ENCODE results near the gene FAM120A. TPM values are rescaled to one million over a fixed set of nuclear protein-coding genes. Genes with fewer than 3 reads are reported as not detected.

FAM120A gene
- total RNA-seq, 1 donor from 2014 or later: 93.1 TPM

- H3K4me1 Mint-ChIP-seq (ENCODE audit: unreplicated experiment): peaks cover 28% of the 10 kb centered on the region
- TF ChIP-seq CTCF (IDR thresholded peaks at IDR 0.05): no peak
- DNase-seq (ENCODE audit: extremely low spot score, unreplicated experiment): no peak
- no peak overlapping the region for H3K4me3 Mint-ChIP-seq (ENCODE audit: unreplicated experiment)
- H3K27me3 Mint-ChIP-seq (ENCODE audit: unreplicated experiment): no peaks in the 10 kb centered on the region
- H3K36me3 Mint-ChIP-seq (ENCODE audit: unreplicated experiment): peaks cover 2% of the 10 kb centered on the region
- peaks cover 2% of the 10 kb centered on the region for H3K9me3 Mint-ChIP-seq (ENCODE audit: unreplicated experiment)
- H3K27ac Mint-ChIP-seq (ENCODE audit: unreplicated experiment): no peak overlapping the region
These were observed 148.3 kb downstream of the FAM120A start for GRCh38 chr9:93599571-93600403.

- no peak for TF ChIP-seq CTCF (IDR thresholded peaks at IDR 0.05)
- Mint-ChIP-seq H3K4me3 (ENCODE audit: unreplicated experiment) (no peak overlapping the region), H3K9me3 (ENCODE audit: unreplicated experiment) (peaks cover 8% of the 10 kb centered on the region), H3K4me1 (ENCODE audit: unreplicated experiment) (peaks cover 32% of the 10 kb centered on the region), H3K27me3 (ENCODE audit: unreplicated experiment) (no peaks in the 10 kb centered on the region), H3K27ac (ENCODE audit: unreplicated experiment) (no peak overlapping the region), H3K36me3 (ENCODE audit: unreplicated experiment) (peaks cover 4% of the 10 kb centered on the region)
- no peak for DNase-seq (ENCODE audit: extremely low spot score, unreplicated experiment)
These were observed 149.0 kb downstream of the FAM120A start for GRCh38 chr9:93600504-93600903.

GRCh38 chr9:93601063-93601462, 149.6 kb downstream of the FAM120A start:
- Mint-ChIP-seq H3K27me3 (ENCODE audit: unreplicated experiment) (no peaks in the 10 kb centered on the region), H3K9me3 (ENCODE audit: unreplicated experiment) (peaks cover 10% of the 10 kb centered on the region), H3K36me3 (ENCODE audit: unreplicated experiment) (peaks cover 5% of the 10 kb centered on the region), H3K4me1 (ENCODE audit: unreplicated experiment) (peaks cover 33% of the 10 kb centered on the region), H3K4me3 (ENCODE audit: unreplicated experiment) (no peak overlapping the region), H3K27ac (ENCODE audit: unreplicated experiment) (no peak overlapping the region)
- no peak for DNase-seq (ENCODE audit: extremely low spot score, unreplicated experiment)
- TF ChIP-seq CTCF (IDR thresholded peaks at IDR 0.05): no peak

DNA sequence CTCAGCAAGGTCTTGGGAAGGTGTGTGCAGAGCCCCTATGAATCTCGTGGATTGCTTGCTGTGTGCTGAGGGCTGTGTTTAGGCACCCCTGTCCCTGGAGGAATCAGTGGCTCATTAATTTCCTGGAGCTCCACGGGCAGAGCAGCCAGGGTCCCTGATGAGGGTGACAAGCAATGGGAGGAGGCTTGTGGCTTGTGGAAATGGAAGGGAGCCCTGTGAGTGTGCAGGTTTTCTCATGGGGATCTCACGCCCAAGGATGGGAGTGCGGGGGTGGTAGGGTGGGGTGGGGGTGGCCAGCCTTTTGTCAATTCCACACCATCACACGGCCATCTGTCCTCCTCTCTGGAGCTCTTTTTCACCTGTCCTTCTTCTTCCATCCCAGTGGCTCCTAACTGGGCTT, 150.2 kb downstream of the FAM120A start:
- Mint-ChIP-seq H3K27ac (ENCODE audit: unreplicated experiment) (no peak overlapping the region), H3K9me3 (ENCODE audit: unreplicated experiment) (peaks cover 17% of the 10 kb centered on the region), H3K4me3 (ENCODE audit: unreplicated experiment) (no peak overlapping the region), H3K27me3 (ENCODE audit: unreplicated experiment) (no peaks in the 10 kb centered on the region), H3K4me1 (ENCODE audit: unreplicated experiment) (peaks cover 39% of the 10 kb centered on the region), H3K36me3 (ENCODE audit: unreplicated experiment) (peaks cover 8% of the 10 kb centered on the region)
- no peak for DNase-seq (ENCODE audit: extremely low spot score, unreplicated experiment)
- TF ChIP-seq CTCF (IDR thresholded peaks at IDR 0.05): no peak

DNA sequence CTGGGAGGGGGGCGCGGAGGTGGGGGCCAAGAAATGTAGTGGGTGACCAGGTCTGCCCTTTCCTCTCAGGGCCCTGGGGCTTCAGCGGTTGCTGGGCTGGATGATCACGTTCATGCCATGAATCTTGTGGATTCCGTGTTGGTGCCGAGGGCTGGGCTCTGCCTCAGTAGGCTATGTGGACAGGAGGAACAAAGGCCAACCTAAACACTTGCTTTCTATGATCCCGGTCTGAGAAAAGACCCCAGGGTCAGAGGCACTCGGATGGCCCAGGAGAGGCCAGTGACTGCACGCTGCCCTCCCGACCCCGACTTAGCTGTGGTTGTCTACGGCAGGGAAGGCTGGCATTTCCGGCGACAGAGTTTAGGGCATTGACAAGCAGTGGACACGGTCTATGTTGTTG, 151.5 kb downstream of the FAM120A start:
- DNase-seq (ENCODE audit: extremely low spot score, unreplicated experiment): no peak
- TF ChIP-seq CTCF (IDR thresholded peaks at IDR 0.05): no peak
- H3K27me3 Mint-ChIP-seq (ENCODE audit: unreplicated experiment): no peaks in the 10 kb centered on the region
- peaks cover 8% of the 10 kb centered on the region for H3K36me3 Mint-ChIP-seq (ENCODE audit: unreplicated experiment)
- peaks cover 17% of the 10 kb centered on the region for H3K9me3 Mint-ChIP-seq (ENCODE audit: unreplicated experiment)
- H3K4me1 Mint-ChIP-seq (ENCODE audit: unreplicated experiment): peaks cover 40% of the 10 kb centered on the region
- no peak overlapping the region for H3K27ac Mint-ChIP-seq (ENCODE audit: unreplicated experiment)
- no peak overlapping the region for H3K4me3 Mint-ChIP-seq (ENCODE audit: unreplicated experiment)
